SK-N-SH (cell line): ENCODE results near the gene SLC39A9. TPM values are rescaled to one million over a fixed set of nuclear protein-coding genes. Genes with fewer than 3 reads are reported as not detected.

Experiments used
- CTCF ChIA-PET: fragments of 300-600, 350-600 bp; formaldehyde crosslinking; extraction: SDS; loops from one replicate; lab custom pipeline; 2021; lab: Yijun Ruan, JAX
- POLR2A ChIA-PET: fragments of 350-600 bp; sonication (Branson Sonifier 250); formaldehyde crosslinking; extraction: SDS; loops from one replicate; lab custom pipeline; 2020; ENCODE audit warnings: antibody characterized with exemption, inconsistent platforms; lab: Yijun Ruan, JAX
- DNase-seq: peaks from one replicate; pipeline ENCODE4 v3.0.0; 2012
- H2AFZ ChIP-seq: fragments of 200-600 bp; sonication (generic); 2 replicates; pipeline ENCODE4 v1.8.1; 2016; ENCODE audit warnings: antibody characterized with exemption, mild to moderate bottlenecking, low read depth
- H3F3A ChIP-seq: fragments of 200-600 bp; sonication (generic); replicated peaks from 2 replicates; pipeline ENCODE3; 2016; ENCODE audit warnings: antibody characterized with exemption, mild to moderate bottlenecking; ENCODE audit not compliant: insufficient read depth
- H3K27ac ChIP-seq, 2 experiments: fragments of 200-500 bp in 1 of 2; fragments of 200-600 bp in 1 of 2; sonication (Bioruptor generic) in 1 of 2; sonication (generic), shearing (Covaris generic) in 1 of 2; 2 replicates each; pipeline versions ENCODE4 v1.5.1 to v1.6.1; 2014 to 2016; ENCODE audit warnings: low read depth in 2 of 2, inconsistent platforms in 1 of 2, low read length in 1 of 2, mild to moderate bottlenecking in 1 of 2, mixed read lengths in 1 of 2
- H3K27me3 ChIP-seq: fragments of 200-600 bp; sonication (generic), shearing (Covaris generic); 2 replicates; pipeline ENCODE4 v1.6.1; 2016; ENCODE audit warnings: mixed run types; ENCODE audit not compliant: insufficient read depth
- H3K36me3 ChIP-seq, 2 experiments: fragments of 200-500 bp in 1 of 2; fragments of 200-600 bp in 1 of 2; sonication (Bioruptor generic) in 1 of 2; sonication (generic) in 1 of 2; replicated peaks in 1 of 2; 2 replicates each; pipeline versions ENCODE3 to v1.5.1; 2014 to 2016; ENCODE audit warnings: low read length in 1 of 2, mild to moderate bottlenecking in 1 of 2; ENCODE audit not compliant: insufficient read depth in 2 of 2, control insufficient read depth in 1 of 2
- H3K4me1 ChIP-seq, 2 experiments: fragments of 200-500 bp in 1 of 2; fragments of 200-600 bp in 1 of 2; sonication (Bioruptor generic) in 1 of 2; sonication (generic), shearing (Covaris generic) in 1 of 2; 2 replicates each; pipeline versions ENCODE4 v1.5.1 to v1.6.1; 2014 to 2016; ENCODE audit warnings: low read depth in 1 of 2, low read length in 1 of 2, mixed run types in 1 of 2; ENCODE audit not compliant: insufficient read depth in 2 of 2, control insufficient read depth in 1 of 2
- H3K4me2 ChIP-seq: fragments of 200-600 bp; sonication (generic), shearing (Covaris generic); 2 replicates; pipeline ENCODE4 v1.6.1; 2017; ENCODE audit warnings: mixed run types
- H3K4me3 ChIP-seq, 2 experiments: fragments of 200-500 bp in 1 of 2; fragments of 200-600 bp in 1 of 2; sonication (Bioruptor generic) in 1 of 2; sonication (generic), shearing (Covaris generic) in 1 of 2; 2 replicates each; pipeline versions ENCODE4 v1.5.1 to v1.8.1; 2014 to 2016; ENCODE audit warnings: low read depth in 2 of 2, inconsistent platforms in 1 of 2, low read length in 1 of 2, mild to moderate bottlenecking in 1 of 2, mixed read lengths in 1 of 2, moderate library complexity in 1 of 2
- H3K79me2 ChIP-seq: fragments of 200-600 bp; sonication (generic); 2 replicates; pipeline ENCODE4 v1.8.1; 2017; ENCODE audit warnings: mild to moderate bottlenecking; ENCODE audit not compliant: insufficient read depth
- H3K9ac ChIP-seq: fragments of 200-600 bp; sonication (generic); 2 replicates; pipeline ENCODE4 v1.6.1; 2017; ENCODE audit warnings: mixed run types
- H3K9me2 ChIP-seq: fragments of 200-600 bp; sonication (generic); 2 replicates; pipeline ENCODE4 v1.6.1; 2017; ENCODE audit warnings: mixed run types
- H3K9me3 ChIP-seq: fragments of 200-600 bp; sonication (generic); 2 replicates; pipeline ENCODE4 v1.6.1; 2017; ENCODE audit warnings: mixed run types, mild to moderate bottlenecking, moderate library complexity
- H4K20me1 ChIP-seq: fragments of 200-600 bp; sonication (generic); 2 replicates; pipeline ENCODE4 v1.6.1; 2017; ENCODE audit warnings: mild to moderate bottlenecking, mixed run types; ENCODE audit not compliant: insufficient read depth
- ELF1 ChIP-seq: IDR thresholded peaks from 2 replicates; pipeline ENCODE4 v1.4.0; 2012
- FOXJ3 ChIP-seq: sonication (generic); formaldehyde crosslinking; IDR thresholded peaks from 2 replicates; pipeline ENCODE4 v1.5.1; 2020; ENCODE audit warnings: mild to moderate bottlenecking, missing genetic modification reagents
- FOXM1 ChIP-seq: IDR thresholded peaks from 2 replicates; pipeline ENCODE4 v1.4.0; 2012; ENCODE audit warnings: low read depth, mild to moderate bottlenecking
- GABPA ChIP-seq: IDR thresholded peaks from 2 replicates; pipeline ENCODE4 v1.4.0; 2012; ENCODE audit warnings: low read depth, mild to moderate bottlenecking
- GATA2 ChIP-seq: sonication (generic); formaldehyde crosslinking; IDR thresholded peaks from 2 replicates; pipeline ENCODE4 v1.5.0; 2020; ENCODE audit warnings: mild to moderate bottlenecking, missing genetic modification reagents
- JUND ChIP-seq: IDR thresholded peaks from 2 replicates; pipeline ENCODE4 v1.4.0; 2012
- NFIC ChIP-seq: IDR thresholded peaks from 2 replicates; pipeline ENCODE4 v1.4.0; 2012; ENCODE audit warnings: borderline replicate concordance
- POLR2AphosphoS5 ChIP-seq: IDR thresholded peaks from 2 replicates; pipeline ENCODE4 v1.6.1; 2012; ENCODE audit warnings: low read depth, low read length
- RAD21 ChIP-seq: IDR thresholded peaks from 2 replicates; pipeline ENCODE4 v1.6.1; 2012; ENCODE audit warnings: mild to moderate bottlenecking, low read length
- RXRA ChIP-seq: IDR thresholded peaks from 2 replicates; pipeline ENCODE4 v1.4.0; 2012; ENCODE audit warnings: low read depth, mild to moderate bottlenecking, borderline replicate concordance
- SMC3 ChIP-seq: IDR thresholded peaks from 2 replicates; pipeline ENCODE4 v1.6.1; 2012; ENCODE audit warnings: low read depth, low read length, improper control_type of control experiment
- TCF12 ChIP-seq: IDR thresholded peaks from 2 replicates; pipeline ENCODE4 v1.4.0; 2012
- WGBS: methylation state at CpG from one replicate; pipeline ENCODE4 v1.1.6; 2017; ENCODE audit warnings: low lambda C conversion rate; 5-methylcytosine and 5-hydroxymethylcytosine counted together
- polyA plus RNA-seq, 3 experiments: library from polyadenylated mRNA; depleted of rRNA; stranded (reverse); fragments of >200 nt; gene quantifications; 2 replicates each; pipeline ENCODE4 v1.2.3, GENCODE V29; 2012
- TF ChIP-seq, protein P1 (sequence below): fragments of 150-350 bp; IDR thresholded peaks from 2 replicates; pipeline ENCODE4 v1.6.1; 2016; ENCODE audit warnings: mild to moderate bottlenecking, low read depth, low read length
- TF ChIP-seq, protein P2 (sequence below): IDR thresholded peaks from 2 replicates; pipeline ENCODE4 v1.4.0; 2012; ENCODE audit warnings: low read depth
- TF ChIP-seq, protein P3 (sequence below): IDR thresholded peaks from 2 replicates; pipeline ENCODE4 v1.6.1; 2012; ENCODE audit warnings: mild to moderate bottlenecking, low read depth, low read length, moderate library complexity
- TF ChIP-seq, protein P4 (sequence below): IDR thresholded peaks from 2 replicates; pipeline ENCODE4 v1.4.0; 2012; ENCODE audit warnings: low read depth, borderline replicate concordance

Gene SLC39A9
- polyA plus RNA-seq, 1 of the 3 experiments (the other 2 are of a cell fraction), result 39.8 TPM

DNA sequence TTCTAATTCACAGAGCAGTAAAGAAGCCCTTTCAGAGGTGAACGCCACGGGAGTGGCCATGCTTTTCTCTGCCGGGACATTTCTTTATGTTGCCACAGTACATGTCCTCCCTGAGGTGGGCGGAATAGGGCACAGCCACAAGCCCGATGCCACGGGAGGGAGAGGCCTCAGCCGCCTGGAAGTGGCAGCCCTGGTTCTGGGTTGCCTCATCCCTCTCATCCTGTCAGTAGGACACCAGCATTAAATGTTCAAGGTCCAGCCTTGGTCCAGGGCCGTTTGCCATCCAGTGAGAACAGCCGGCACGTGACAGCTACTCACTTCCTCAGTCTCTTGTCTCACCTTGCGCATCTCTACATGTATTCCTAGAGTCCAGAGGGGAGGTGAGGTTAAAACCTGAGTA is 59.9 kb downstream of the SLC39A9 start:
- TF ChIP-seq GABPA (no peak), JUND (no peak), POLR2AphosphoS5 (no peak), RAD21 (no peak), RXRA (no peak), FOXJ3 (CRISPR knock-in tag) (no peak), ELF1 (no peak), NFIC (no peak), TCF12 (no peak), SMC3 (no peak), GATA2 (CRISPR knock-in tag) (no peak), FOXM1 (no peak)
- TF ChIP-seq, protein P1, sequence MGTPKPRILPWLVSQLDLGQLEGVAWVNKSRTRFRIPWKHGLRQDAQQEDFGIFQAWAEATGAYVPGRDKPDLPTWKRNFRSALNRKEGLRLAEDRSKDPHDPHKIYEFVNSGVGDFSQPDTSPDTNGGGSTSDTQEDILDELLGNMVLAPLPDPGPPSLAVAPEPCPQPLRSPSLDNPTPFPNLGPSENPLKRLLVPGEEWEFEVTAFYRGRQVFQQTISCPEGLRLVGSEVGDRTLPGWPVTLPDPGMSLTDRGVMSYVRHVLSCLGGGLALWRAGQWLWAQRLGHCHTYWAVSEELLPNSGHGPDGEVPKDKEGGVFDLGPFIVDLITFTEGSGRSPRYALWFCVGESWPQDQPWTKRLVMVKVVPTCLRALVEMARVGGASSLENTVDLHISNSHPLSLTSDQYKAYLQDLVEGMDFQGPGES, result no peak
- TF ChIP-seq, protein P2, sequence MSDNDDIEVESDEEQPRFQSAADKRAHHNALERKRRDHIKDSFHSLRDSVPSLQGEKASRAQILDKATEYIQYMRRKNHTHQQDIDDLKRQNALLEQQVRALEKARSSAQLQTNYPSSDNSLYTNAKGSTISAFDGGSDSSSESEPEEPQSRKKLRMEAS, result no peak
- TF ChIP-seq, protein P3, sequence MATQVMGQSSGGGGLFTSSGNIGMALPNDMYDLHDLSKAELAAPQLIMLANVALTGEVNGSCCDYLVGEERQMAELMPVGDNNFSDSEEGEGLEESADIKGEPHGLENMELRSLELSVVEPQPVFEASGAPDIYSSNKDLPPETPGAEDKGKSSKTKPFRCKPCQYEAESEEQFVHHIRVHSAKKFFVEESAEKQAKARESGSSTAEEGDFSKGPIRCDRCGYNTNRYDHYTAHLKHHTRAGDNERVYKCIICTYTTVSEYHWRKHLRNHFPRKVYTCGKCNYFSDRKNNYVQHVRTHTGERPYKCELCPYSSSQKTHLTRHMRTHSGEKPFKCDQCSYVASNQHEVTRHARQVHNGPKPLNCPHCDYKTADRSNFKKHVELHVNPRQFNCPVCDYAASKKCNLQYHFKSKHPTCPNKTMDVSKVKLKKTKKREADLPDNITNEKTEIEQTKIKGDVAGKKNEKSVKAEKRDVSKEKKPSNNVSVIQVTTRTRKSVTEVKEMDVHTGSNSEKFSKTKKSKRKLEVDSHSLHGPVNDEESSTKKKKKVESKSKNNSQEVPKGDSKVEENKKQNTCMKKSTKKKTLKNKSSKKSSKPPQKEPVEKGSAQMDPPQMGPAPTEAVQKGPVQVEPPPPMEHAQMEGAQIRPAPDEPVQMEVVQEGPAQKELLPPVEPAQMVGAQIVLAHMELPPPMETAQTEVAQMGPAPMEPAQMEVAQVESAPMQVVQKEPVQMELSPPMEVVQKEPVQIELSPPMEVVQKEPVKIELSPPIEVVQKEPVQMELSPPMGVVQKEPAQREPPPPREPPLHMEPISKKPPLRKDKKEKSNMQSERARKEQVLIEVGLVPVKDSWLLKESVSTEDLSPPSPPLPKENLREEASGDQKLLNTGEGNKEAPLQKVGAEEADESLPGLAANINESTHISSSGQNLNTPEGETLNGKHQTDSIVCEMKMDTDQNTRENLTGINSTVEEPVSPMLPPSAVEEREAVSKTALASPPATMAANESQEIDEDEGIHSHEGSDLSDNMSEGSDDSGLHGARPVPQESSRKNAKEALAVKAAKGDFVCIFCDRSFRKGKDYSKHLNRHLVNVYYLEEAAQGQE, result no peak
- TF ChIP-seq, protein P4, sequence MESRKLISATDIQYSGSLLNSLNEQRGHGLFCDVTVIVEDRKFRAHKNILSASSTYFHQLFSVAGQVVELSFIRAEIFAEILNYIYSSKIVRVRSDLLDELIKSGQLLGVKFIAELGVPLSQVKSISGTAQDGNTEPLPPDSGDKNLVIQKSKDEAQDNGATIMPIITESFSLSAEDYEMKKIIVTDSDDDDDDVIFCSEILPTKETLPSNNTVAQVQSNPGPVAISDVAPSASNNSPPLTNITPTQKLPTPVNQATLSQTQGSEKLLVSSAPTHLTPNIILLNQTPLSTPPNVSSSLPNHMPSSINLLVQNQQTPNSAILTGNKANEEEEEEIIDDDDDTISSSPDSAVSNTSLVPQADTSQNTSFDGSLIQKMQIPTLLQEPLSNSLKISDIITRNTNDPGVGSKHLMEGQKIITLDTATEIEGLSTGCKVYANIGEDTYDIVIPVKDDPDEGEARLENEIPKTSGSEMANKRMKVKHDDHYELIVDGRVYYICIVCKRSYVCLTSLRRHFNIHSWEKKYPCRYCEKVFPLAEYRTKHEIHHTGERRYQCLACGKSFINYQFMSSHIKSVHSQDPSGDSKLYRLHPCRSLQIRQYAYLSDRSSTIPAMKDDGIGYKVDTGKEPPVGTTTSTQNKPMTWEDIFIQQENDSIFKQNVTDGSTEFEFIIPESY, result no peak
- CTCF ChIA-PET, result interaction anchor here (1.2 to 3.8 kb wide), 5 partner anchors 28 to 216 kb away, joined by 3 to 32 read pairs (median 7); partner anchors contain the start of gene GALNT16
- no peak overlapping the region for H3K4me3 ChIP-seq

More for the DNA sequence above, 59.9 kb downstream of the SLC39A9 start:
- Histone ChIP-seq H4K20me1 (no peaks in the 10 kb centered on the region), H3K4me1 (no peaks in the 10 kb centered on the region; a peak in 1 of 4 replicates), H3K27me3 (no peaks in the 10 kb centered on the region), H3K79me2 (no peaks in the 10 kb centered on the region), H3F3A (no peaks in the 10 kb centered on the region), H3K9me2 (no peaks in the 10 kb centered on the region), H2AFZ (no peak overlapping the region), H3K9me3 (no peaks in the 10 kb centered on the region), H3K9ac (no peak overlapping the region), H3K36me3 (peaks cover 40 to 58% of the 10 kb centered on the region in 2 experiments), H3K27ac (no peak overlapping the region; a peak in 1 of 4 replicates), H3K4me2 (no peak overlapping the region)
- WGBS, result 96% methylated on average over 7 of the region's 11 CpGs
- DNase-seq, result no peak
- POLR2A ChIA-PET, result no interaction called here
